Heart left ventricle (tissue), 16 donors: ENCODE data around the gene OSMR. TPM values are rescaled to one million over a fixed set of nuclear protein-coding genes. Genes with fewer than 3 reads are reported as not detected.

ENCODE experiments used
- ATAC-seq, 4 donors: fragments of 200-7000 bp; cut with Tn5 transposase; one replicate each; pipeline ENCODE4 v1.9.1; 2020 to 2022; ENCODE audit warnings: moderate library complexity in 4 of 4, mild to moderate bottlenecking in 3 of 4, moderate number of reproducible peaks in 1 of 4
- DNase-seq, 5 donors: peaks; one replicate each; pipeline ENCODE4 v3.0.0-alpha.2; 2020
- H3K27ac ChIP-seq, 12 donors: fragments of 200-600 bp; sonication (generic) in 4 of 12; one replicate each; pipeline versions ENCODE4 v1.5.0 to v1.8.0; 2016 to 2022; ENCODE audit warnings: mild to moderate bottlenecking in 2 of 12
- H3K27me3 ChIP-seq, 9 donors: fragments of 200-600 bp; sonication (generic) in 2 of 9; one replicate each; pipeline versions ENCODE4 v1.5.1 to v1.8.0; 2016 to 2022; ENCODE audit warnings: mild to moderate bottlenecking in 3 of 9
- H3K36me3 ChIP-seq, 9 donors: fragments of 200-600 bp; sonication (generic) in 2 of 9; one replicate each; pipeline versions ENCODE4 v1.5.0 to v1.8.0; 2018 to 2022; ENCODE audit warnings: mild to moderate bottlenecking in 2 of 9
- H3K4me1 ChIP-seq, 12 donors: fragments of 200-600 bp; sonication (generic) in 4 of 12; one replicate each; pipeline versions ENCODE4 v1.5.0 to v1.8.0; 2016 to 2022; ENCODE audit warnings: mild to moderate bottlenecking in 3 of 12
- H3K4me3 ChIP-seq, 12 donors: fragments of 200-600 bp; sonication (generic) in 4 of 12; one replicate each; pipeline versions ENCODE4 v1.5.0 to v1.8.0; 2017 to 2022; ENCODE audit warnings: mild to moderate bottlenecking in 9 of 12, moderate library complexity in 4 of 12
- H3K9me3 ChIP-seq, 12 donors: fragments of 200-600 bp; sonication (generic) in 4 of 12; one replicate each; pipeline versions ENCODE4 v1.5.0 to v1.8.0; 2016 to 2022; ENCODE audit warnings: mild to moderate bottlenecking in 1 of 12
- CTCF ChIP-seq, 12 donors: fragments of 200-600 bp; sonication (generic) in 4 of 12; IDR thresholded peaks; one replicate each; pipeline versions ENCODE4 v1.5.0 to v1.8.0; 2018 to 2022; ENCODE audit warnings: antibody characterized with exemption in 12 of 12, mild to moderate bottlenecking in 5 of 12
- POLR2A ChIP-seq, 2 donors: fragments of 450-650 bp; IDR thresholded peaks; one replicate each; pipeline ENCODE4 v1.6.1; 2017; ENCODE audit warnings: antibody characterized with exemption in 2 of 2, mild to moderate bottlenecking in 2 of 2, moderate library complexity in 2 of 2
- WGBS, 4 donors: extraction: QIAGEN DNeasy Blood & Tissue Kit in 2 of 4; methylation state at CpG; one replicate each; pipeline versions ENCODE4 v1.1.5 to v1.1.7; 2013 to 2018; 5-methylcytosine and 5-hydroxymethylcytosine counted together
- intact Hi-C, 10 donors: fragments of 100-400 bp; cut with DNase I; formaldehyde crosslinking; loops; one replicate each; pipeline versions ENCODE4 v1.11.1 to v1.14.2; 2022
- polyA plus RNA-seq, 2 donors: library from polyadenylated mRNA; stranded (reverse); fragments of 200-250 nt; gene quantifications; one replicate each; pipeline ENCODE4 v1.2.3, GENCODE V29; 2013
- total RNA-seq, 9 donors: library from RNA; depleted of rRNA in 2 of 9; stranded (reverse); fragments of >200 nt in 2 of 9; fragmentation: NEBNext Ultra II Directional in 3 of 9; extraction: Animal tissue kit (Norgen Biotek cat#: 25700) in 3 of 9; gene quantifications; one replicate each; pipeline versions ENCODE4 v1.1.0 to v1.2.4, GENCODE V29; 2016 to 2023
- donor health status: ischemic (EF 13 %, LVEDD 7.1; RV severe dilation, severe dysfunction).
- donor health status: healthy with polysubstance abuse.
- donor health status: DM: no; HTN: yes; CAD: no.
- donor health status: DM: no; HTN: no; CAD: no.
- donor health status: ischemic (EF 25% LVEDD 6.9; RV normal size, moderate dysfunction).
- donor health status: ischemic (EF 25% LVEDD 5.7; RV mildly dilated, moderate dysfunction).
- donor health status: healthy.
- donor health status: DM: yes; HTN: yes; CAD: no.
- donor health status: ischemic (EF 35%, LVEDD 5.7; RV mildly dilated, moderate dysfunction).
- donor health status: nonischemic (EF 11% LVEDD 7.7; RV severe dilation, severe dysfunction).
- donor health status: DM: yes; HTN: yes; CAD: no.
- donor health status: PGD.
- donor health status: ischemic (EF 29% LVEDD 5.4; RV normal size, mild dysfunction).
- donor health status: nonischemic (EF 23%, LVEDD 6.1; RV moderate dilation, normal function).

The OSMR gene
- total and polyA plus RNA-seq, 11 donors = 4.2 to 39.2 (median 12.0) TPM

- intact Hi-C loops = no loop called here
- DNase-seq (no peak), ATAC-seq (no peak)
- peaks cover 0 to 14% (median 0%) of the 10 kb centered on the region in 9 donors for H3K36me3 ChIP-seq
- peaks cover 0 to 3% (median 0%) of the 10 kb centered on the region in 9 donors for H3K27me3 ChIP-seq
- peaks cover 0 to 30% (median 5%) of the 10 kb centered on the region in 12 donors for H3K4me1 ChIP-seq
- no peak overlapping the region for H3K4me3 ChIP-seq
- H3K9me3 ChIP-seq = peaks cover 0 to 26% (median 13%) of the 10 kb centered on the region in 12 donors
- no peak overlapping the region for H3K27ac ChIP-seq
- TF ChIP-seq POLR2A (IDR thresholded peaks at IDR 0.05) (no peak), CTCF (IDR thresholded peaks at IDR 0.05) (no peak)
- WGBS, 4 donors = 77 to 97% (median 83%) methylated on average over 1 of the region's 1 CpG
Measured at GRCh38 chr5:38867032-38867398, 21.2 kb downstream of the OSMR start.

GRCh38 chr5:38867416-38867815, 21.6 kb downstream of the OSMR start:
- Histone ChIP-seq H3K9me3 (peaks cover 0 to 26% (median 13%) of the 10 kb centered on the region in 12 donors), H3K4me3 (no peak overlapping the region), H3K27me3 (peaks cover 0 to 3% (median 0%) of the 10 kb centered on the region in 9 donors), H3K4me1 (peaks cover 0 to 34% (median 5%) of the 10 kb centered on the region in 12 donors), H3K27ac (no peak overlapping the region), H3K36me3 (peaks cover 0 to 14% (median 0%) of the 10 kb centered on the region in 9 donors)
- DNase-seq (no peak), ATAC-seq (no peak)
- TF ChIP-seq CTCF (IDR thresholded peaks at IDR 0.05) (no peak), POLR2A (IDR thresholded peaks at IDR 0.05) (no peak)
- intact Hi-C loops = no loop called here
- WGBS, 4 donors = 70 to 84% (median 77%) methylated on average over 5 of the region's 5 CpGs

GRCh38 chr5:38870595-38870994, 24.8 kb downstream of the OSMR start:
- Histone ChIP-seq H3K4me3 (no peak overlapping the region), H3K27ac (peak overlapping the region in 1 of 12 donors; percentile 63), H3K9me3 (peaks cover 0 to under 1% (median 0%) of the 10 kb centered on the region in 12 donors), H3K36me3 (peaks cover 0 to 21% (median 0%) of the 10 kb centered on the region in 9 donors), H3K4me1 (peaks cover 0 to 36% (median 6%) of the 10 kb centered on the region in 12 donors), H3K27me3 (peaks cover 0 to 3% (median 0%) of the 10 kb centered on the region in 9 donors)
- ATAC-seq = no peak
- TF ChIP-seq CTCF (IDR thresholded peaks at IDR 0.05) (no peak), POLR2A (IDR thresholded peaks at IDR 0.05) (no peak)
- 82 to 94% (median 86%) methylated on average over 1 of the region's 1 CpG for WGBS, 4 donors
- DNase-seq = no peak
- intact Hi-C loops = no loop called here

GRCh38 chr5:38871058-38871605, 25.3 kb downstream of the OSMR start:
- ATAC-seq (no peak), DNase-seq (no peak)
- H3K9me3 ChIP-seq = no peaks in the 10 kb centered on the region
- no peak overlapping the region for H3K4me3 ChIP-seq
- intact Hi-C loops = no loop called here
- H3K27ac ChIP-seq = peak overlapping the region in 2 of 12 donors; percentile 18 to 63
- peaks cover 0 to 3% (median 0%) of the 10 kb centered on the region in 9 donors for H3K27me3 ChIP-seq
- WGBS, 4 donors = 37 to 43% (median 41%) methylated on average over 2 of the region's 2 CpGs
- peaks cover 0 to 21% (median 0%) of the 10 kb centered on the region in 9 donors for H3K36me3 ChIP-seq
- H3K4me1 ChIP-seq = peaks cover 0 to 38% (median 6%) of the 10 kb centered on the region in 12 donors
- TF ChIP-seq CTCF (IDR thresholded peaks at IDR 0.05) (no peak), POLR2A (IDR thresholded peaks at IDR 0.05) (no peak)
